Activated naive CD8-positive, alpha-beta T cell treated with anti-CD3 and anti-CD28 coated beads for 36 hours (primary cell): ENCODE data around the gene CEP162. TPM values are rescaled to one million over a fixed set of nuclear protein-coding genes. Genes with fewer than 3 reads are reported as not detected.
"Not testable (repeated sequence)": the region's sequence is repeated elsewhere in the genome, so short reads cannot be mapped to it uniquely, and the experiment has no call there.

Experiments
- DNase-seq: peaks from one replicate; pipeline ENCODE4 v3.0.0; 2021
- H3K27ac Mint-ChIP-seq: one replicate; pipeline ENCODE4 v1.8.0; 2022; ENCODE audit warnings: mild to moderate bottlenecking, moderate library complexity, mixed read lengths
- H3K27me3 Mint-ChIP-seq: one replicate; pipeline ENCODE4 v1.8.0; 2022; ENCODE audit warnings: mild to moderate bottlenecking, mixed read lengths
- H3K36me3 Mint-ChIP-seq: one replicate; pipeline ENCODE4 v1.8.0; 2021; ENCODE audit warnings: mild to moderate bottlenecking, mixed read lengths
- H3K4me1 Mint-ChIP-seq: one replicate; pipeline ENCODE4 v1.8.0; 2021; ENCODE audit warnings: mixed read lengths
- H3K4me3 Mint-ChIP-seq: one replicate; pipeline ENCODE4 v1.8.0; 2022; ENCODE audit warnings: mild to moderate bottlenecking, moderate library complexity, mixed read lengths
- H3K9me3 Mint-ChIP-seq: one replicate; pipeline ENCODE4 v1.8.0; 2022; ENCODE audit warnings: mixed read lengths
- total RNA-seq, 2 experiments: library from RNA; stranded (reverse); gene quantifications; one replicate each; pipeline ENCODE4 v1.2.3, GENCODE V29; 2021

CEP162 gene
- total RNA-seq, 2 experiments from 2014 or later: 6.8 to 7.0 TPM

- Mint-ChIP-seq H3K9me3 (peaks cover 2% of the 10 kb centered on the region), H3K27me3 (no peaks in the 10 kb centered on the region), H3K36me3 (no peaks in the 10 kb centered on the region), H3K27ac (no peak overlapping the region), H3K4me3 (no peak overlapping the region), H3K4me1 (no peaks in the 10 kb centered on the region)
- DNase-seq: no peak
Observed at GRCh38 chr6:84103029-84103428, 124.4 kb downstream of the CEP162 start.

- no peak overlapping the region for H3K4me3 Mint-ChIP-seq
Observed at GRCh38 chr6:84095156-84095555, 132.3 kb downstream of the CEP162 start.

GRCh38 chr6:84093441-84094435 is 133.7 kb downstream of the CEP162 start:
- no peak overlapping the region for H3K27ac Mint-ChIP-seq
- no peaks in the 10 kb centered on the region for H3K36me3 Mint-ChIP-seq
- no peak overlapping the region for H3K4me3 Mint-ChIP-seq
- H3K4me1 Mint-ChIP-seq: peaks cover 5% of the 10 kb centered on the region
- H3K27me3 Mint-ChIP-seq: peaks cover 12% of the 10 kb centered on the region
- no peaks in the 10 kb centered on the region for H3K9me3 Mint-ChIP-seq
- no peak for DNase-seq

More at GRCh38 chr6:84095156-84095555, 132.3 kb downstream of the CEP162 start:
- H3K9me3 Mint-ChIP-seq: no peaks in the 10 kb centered on the region
- H3K4me1 Mint-ChIP-seq: peaks cover 5% of the 10 kb centered on the region
- peaks cover 12% of the 10 kb centered on the region for H3K27me3 Mint-ChIP-seq
- DNase-seq: no peak
- H3K27ac Mint-ChIP-seq: no peak overlapping the region
- no peaks in the 10 kb centered on the region for H3K36me3 Mint-ChIP-seq

- Mint-ChIP-seq H3K9me3 (no peaks in the 10 kb centered on the region), H3K27me3 (peaks cover 11% of the 10 kb centered on the region), H3K4me3 (no peak overlapping the region), H3K36me3 (no peaks in the 10 kb centered on the region), H3K4me1 (peaks cover 5% of the 10 kb centered on the region), H3K27ac (no peak overlapping the region)
- DNase-seq: no peak
Observed at GRCh38 chr6:84089552-84089951, 137.9 kb downstream of the CEP162 start.

GRCh38 chr6:84089081-84089480 is 138.4 kb downstream of the CEP162 start:
- Mint-ChIP-seq H3K9me3 (no peaks in the 10 kb centered on the region), H3K27ac (no peak overlapping the region), H3K4me1 (peaks cover 5% of the 10 kb centered on the region), H3K36me3 (no peaks in the 10 kb centered on the region), H3K4me3 (no peak overlapping the region), H3K27me3 (peaks cover 6% of the 10 kb centered on the region)
- no peak for DNase-seq

- Mint-ChIP-seq H3K4me1 (no peaks in the 10 kb centered on the region), H3K4me3 (no peak overlapping the region), H3K36me3 (no peaks in the 10 kb centered on the region), H3K9me3 (no peaks in the 10 kb centered on the region), H3K27me3 (peaks cover 1% of the 10 kb centered on the region), H3K27ac (no peak overlapping the region)
- no peak for DNase-seq
Observed at GRCh38 chr6:84086545-84087429, 140.7 kb downstream of the CEP162 start.

GRCh38 chr6:84086056-84086455 is 141.4 kb downstream of the CEP162 start:
- no peak for DNase-seq
- Mint-ChIP-seq H3K9me3 (no peaks in the 10 kb centered on the region), H3K27ac (no peak overlapping the region), H3K36me3 (no peaks in the 10 kb centered on the region), H3K4me1 (no peaks in the 10 kb centered on the region), H3K4me3 (no peak overlapping the region), H3K27me3 (no peaks in the 10 kb centered on the region)

- H3K36me3 Mint-ChIP-seq, H3K4me1 Mint-ChIP-seq, H3K27me3 Mint-ChIP-seq, H3K9me3 Mint-ChIP-seq, H3K27ac Mint-ChIP-seq, DNase-seq, H3K4me3 Mint-ChIP-seq: not testable (repeated sequence)
Observed at GRCh38 chr6:84084705-84085104, 142.7 kb downstream of the CEP162 start.

- DNase-seq: no peak
- Mint-ChIP-seq H3K27ac (no peak overlapping the region), H3K9me3 (no peaks in the 10 kb centered on the region), H3K4me3 (no peak overlapping the region), H3K4me1 (no peaks in the 10 kb centered on the region), H3K27me3 (peaks cover 3% of the 10 kb centered on the region), H3K36me3 (no peaks in the 10 kb centered on the region)
Observed at GRCh38 chr6:84082689-84083265, 144.7 kb downstream of the CEP162 start.

GRCh38 chr6:84081222-84081621 is 146.2 kb downstream of the CEP162 start:
- no peak for DNase-seq
- no peaks in the 10 kb centered on the region for H3K4me1 Mint-ChIP-seq
- H3K4me3 Mint-ChIP-seq: no peak overlapping the region
- H3K9me3 Mint-ChIP-seq: no peaks in the 10 kb centered on the region
- H3K27ac Mint-ChIP-seq: no peak overlapping the region
- peaks cover 3% of the 10 kb centered on the region for H3K27me3 Mint-ChIP-seq
- no peaks in the 10 kb centered on the region for H3K36me3 Mint-ChIP-seq

- H3K4me1 Mint-ChIP-seq: no peaks in the 10 kb centered on the region
- no peaks in the 10 kb centered on the region for H3K36me3 Mint-ChIP-seq
- H3K9me3 Mint-ChIP-seq: no peaks in the 10 kb centered on the region
- no peak overlapping the region for H3K27ac Mint-ChIP-seq
- no peak overlapping the region for H3K4me3 Mint-ChIP-seq
- DNase-seq: no peak
- H3K27me3 Mint-ChIP-seq: peaks cover 7% of the 10 kb centered on the region
Observed at GRCh38 chr6:84078335-84078734, 149.1 kb downstream of the CEP162 start.

- Mint-ChIP-seq H3K36me3 (no peaks in the 10 kb centered on the region), H3K4me3 (no peak overlapping the region), H3K9me3 (no peaks in the 10 kb centered on the region), H3K27ac (no peak overlapping the region), H3K4me1 (no peaks in the 10 kb centered on the region), H3K27me3 (peaks cover 7% of the 10 kb centered on the region)
- no peak for DNase-seq
Observed at GRCh38 chr6:84077645-84078044, 149.8 kb downstream of the CEP162 start.

- Mint-ChIP-seq H3K9me3 (no peaks in the 10 kb centered on the region), H3K4me1 (no peaks in the 10 kb centered on the region), H3K27ac (no peak overlapping the region), H3K36me3 (no peaks in the 10 kb centered on the region), H3K4me3 (no peak overlapping the region), H3K27me3 (peaks cover 19% of the 10 kb centered on the region)
- no peak for DNase-seq
Observed at GRCh38 chr6:84074988-84075781, 152.3 kb downstream of the CEP162 start.
